ENCODE results near the gene OOSP4A.

- TF ChIP-seq CTCF (IDR thresholded peaks at IDR 0.05) = no peak
- TF ChIP-seq POLR2A (IDR thresholded peaks at IDR 0.05) = no peak
These were observed 19.7 kb upstream of the OOSP4A start for GRCh38 chr11:59943997-59944714.
